ENCODE measurements around the gene TACR2.

The TACR2 gene

DNA sequence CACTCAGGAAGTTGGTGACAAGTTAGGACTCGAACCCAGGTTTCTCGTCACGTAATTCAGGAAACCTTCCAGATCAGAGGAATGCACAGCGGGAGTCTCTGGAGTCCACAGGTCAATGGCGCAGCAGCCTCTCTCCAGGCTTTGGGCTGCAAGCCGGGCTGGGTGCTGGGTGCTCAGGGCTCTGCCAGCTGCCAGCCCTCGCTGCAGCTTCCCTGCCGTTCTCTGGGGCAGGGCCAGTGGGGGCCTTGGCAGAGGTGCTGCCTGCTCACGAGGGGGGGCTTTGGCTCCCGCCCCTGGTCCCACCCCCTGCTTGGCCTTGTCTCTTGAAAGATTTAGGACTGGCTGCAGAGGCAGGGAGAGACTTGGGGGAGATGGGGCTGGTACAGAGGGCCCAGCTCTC, at the start of gene TACR2:
TSS of gene TACR2 (minus strand) at position 224 of the 400 bp plus-strand sequence. CDS start 595 bp downstream, outside the sequence.
- Mint-ChIP-seq H3K27ac (no peak within 1 kb of the TSS), H3K9me3 (no peaks in the 10 kb centered on the region), H3K4me3 (no peak within 1 kb of the TSS), H3K4me1 (peaks cover 2% of the 10 kb centered on the region), H3K36me3 (no peaks in the 10 kb centered on the region), H3K27me3 (peaks cover 9% of the 10 kb centered on the region)
- DNase-seq (ENCODE audit: low spot score in 2 of 2): no peak
- no peak for ATAC-seq (ENCODE audit: low read depth)

DNA sequence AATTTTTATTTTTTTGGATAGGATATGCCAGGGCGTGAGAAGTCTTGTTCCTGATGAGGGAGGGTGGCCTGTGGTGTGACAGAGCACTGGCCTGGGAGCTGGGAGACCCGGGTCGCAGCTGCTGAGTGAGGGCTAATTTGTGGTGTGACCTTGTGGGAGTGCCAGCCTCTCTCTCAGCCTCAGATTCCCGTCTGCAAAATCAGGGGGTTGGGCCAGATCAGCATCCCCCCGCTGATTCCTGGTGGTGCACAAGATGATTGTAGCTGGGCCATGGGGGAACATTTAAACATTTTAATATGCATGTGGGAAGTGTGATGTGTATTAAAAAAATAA, 49.4 kb upstream of the TACR2 start:
- no peak for DNase-seq (ENCODE audit: low spot score in 2 of 2)
- Mint-ChIP-seq H3K4me3 (no peak overlapping the region), H3K4me1 (peaks cover 2% of the 10 kb centered on the region), H3K9me3 (no peaks in the 10 kb centered on the region), H3K27me3 (peaks cover 4% of the 10 kb centered on the region), H3K36me3 (no peaks in the 10 kb centered on the region), H3K27ac (no peak overlapping the region)
- ATAC-seq (ENCODE audit: low read depth): no peak

GRCh38 chr10:69465457-69466157, 48.9 kb upstream of the TACR2 start:
- Mint-ChIP-seq H3K9me3 (no peaks in the 10 kb centered on the region), H3K4me3 (no peak overlapping the region), H3K27me3 (peaks cover under 1% of the 10 kb centered on the region), H3K27ac (no peak overlapping the region), H3K36me3 (no peaks in the 10 kb centered on the region), H3K4me1 (peaks cover 2% of the 10 kb centered on the region)
- DNase-seq (ENCODE audit: low spot score in 2 of 2) (no peak), ATAC-seq (ENCODE audit: low read depth) (no peak)

DNA sequence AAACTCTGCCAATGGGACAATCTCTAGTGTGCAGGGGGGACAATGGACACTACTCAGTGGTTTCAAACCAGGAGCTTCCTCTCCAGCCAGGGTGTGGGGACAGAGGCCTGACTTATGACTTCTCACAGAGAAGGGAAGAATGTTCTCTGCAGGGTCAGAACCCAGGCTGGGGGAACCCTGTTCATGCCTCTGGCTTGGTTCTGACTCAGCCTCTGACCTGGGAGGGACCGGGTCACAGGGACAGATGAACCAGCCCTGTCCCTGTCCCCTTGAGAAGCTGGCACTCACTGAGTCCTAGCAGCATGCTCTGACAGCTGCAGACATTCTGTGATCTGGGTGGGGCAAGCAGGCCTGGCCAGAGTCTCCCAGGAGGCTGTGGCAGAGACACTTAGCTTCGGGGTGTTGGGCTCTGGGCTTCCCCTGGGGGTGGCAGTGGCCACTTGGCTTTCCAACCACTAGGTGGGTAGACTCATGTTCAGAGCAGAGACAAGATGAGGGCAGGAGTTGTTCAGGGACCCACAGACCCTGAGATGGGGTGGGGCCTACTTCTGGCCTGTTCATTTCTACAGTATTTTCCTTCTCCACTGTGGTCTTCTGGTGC, 48.2 kb upstream of the TACR2 start:
- peak; percentile 14 for ATAC-seq (ENCODE audit: low read depth)
- H3K4me1 Mint-ChIP-seq: peaks cover 2% of the 10 kb centered on the region
- no peaks in the 10 kb centered on the region for H3K36me3 Mint-ChIP-seq
- no peak overlapping the region for H3K4me3 Mint-ChIP-seq
- no peaks in the 10 kb centered on the region for H3K27me3 Mint-ChIP-seq
- H3K27ac Mint-ChIP-seq: no peak overlapping the region
- H3K9me3 Mint-ChIP-seq: no peaks in the 10 kb centered on the region
- no peak for DNase-seq (ENCODE audit: low spot score in 2 of 2)

DNA sequence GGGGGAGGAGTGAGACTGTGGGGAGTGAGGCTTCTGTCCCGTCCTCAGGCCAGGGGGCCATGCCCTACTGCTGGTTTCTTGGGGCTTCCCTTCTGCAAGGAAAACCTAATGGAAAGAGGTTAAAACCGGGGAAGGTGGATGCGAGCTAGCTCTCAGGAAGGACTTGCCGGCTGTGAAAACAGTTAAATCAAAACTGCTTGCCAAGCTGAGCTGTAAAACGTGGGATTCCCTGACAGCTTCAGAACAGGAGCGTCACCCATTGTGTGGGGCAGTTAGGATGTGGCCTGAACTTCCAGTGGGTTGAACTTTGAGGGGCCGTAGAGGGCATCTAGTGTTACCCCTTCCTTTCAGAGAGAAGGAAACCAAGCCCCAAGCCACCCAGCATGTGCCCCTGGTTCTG, 47.7 kb upstream of the TACR2 start:
- Mint-ChIP-seq H3K27me3 (no peaks in the 10 kb centered on the region), H3K4me1 (peaks cover 2% of the 10 kb centered on the region), H3K9me3 (no peaks in the 10 kb centered on the region), H3K27ac (no peak overlapping the region), H3K4me3 (no peak overlapping the region), H3K36me3 (no peaks in the 10 kb centered on the region)
- DNase-seq (ENCODE audit: low spot score in 2 of 2) (no peak), ATAC-seq (ENCODE audit: low read depth) (no peak)

DNA sequence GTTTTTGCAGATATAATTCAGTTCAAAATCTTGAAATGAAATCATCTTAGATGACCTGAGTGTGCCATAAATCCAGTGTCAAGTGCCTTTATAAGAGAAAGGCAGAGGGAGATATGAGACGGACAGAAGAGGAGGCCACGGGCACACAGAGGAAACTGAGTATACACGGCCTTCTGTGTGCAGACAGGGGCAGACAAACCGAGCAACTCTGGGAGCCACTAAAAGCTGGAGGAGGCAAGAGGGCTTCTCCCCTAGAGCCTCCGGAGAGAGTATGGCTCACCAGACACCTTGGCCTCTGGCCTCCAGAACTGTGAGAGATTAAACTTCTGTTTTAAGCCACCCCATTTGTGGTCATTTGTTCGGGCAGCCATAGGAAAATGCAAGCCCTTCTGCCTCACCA, 47.2 kb upstream of the TACR2 start:
- Mint-ChIP-seq H3K36me3 (no peaks in the 10 kb centered on the region), H3K9me3 (no peaks in the 10 kb centered on the region), H3K4me1 (peaks cover 2% of the 10 kb centered on the region), H3K27me3 (no peaks in the 10 kb centered on the region), H3K4me3 (no peak overlapping the region), H3K27ac (no peak overlapping the region)
- no peak for ATAC-seq (ENCODE audit: low read depth)
- DNase-seq (ENCODE audit: low spot score in 2 of 2): no peak

GRCh38 chr10:69461243-69462025, 44.7 kb upstream of the TACR2 start:
- Mint-ChIP-seq H3K27me3 (peaks cover 4% of the 10 kb centered on the region), H3K9me3 (no peaks in the 10 kb centered on the region), H3K36me3 (no peaks in the 10 kb centered on the region), H3K4me1 (peaks cover 2% of the 10 kb centered on the region), H3K4me3 (no peak overlapping the region), H3K27ac (no peak overlapping the region)
- DNase-seq (ENCODE audit: low spot score in 2 of 2) (no peak), ATAC-seq (ENCODE audit: low read depth) (no peak)

- Mint-ChIP-seq H3K4me1 (peaks cover 2% of the 10 kb centered on the region), H3K9me3 (no peaks in the 10 kb centered on the region), H3K27me3 (peaks cover 5% of the 10 kb centered on the region), H3K27ac (no peak overlapping the region), H3K4me3 (no peak overlapping the region), H3K36me3 (no peaks in the 10 kb centered on the region)
- no peak for DNase-seq (ENCODE audit: low spot score in 2 of 2)
- no peak for ATAC-seq (ENCODE audit: low read depth)
Observed at GRCh38 chr10:69460576-69461242, 44.0 kb upstream of the TACR2 start.

GRCh38 chr10:69459893-69460575, 43.3 kb upstream of the TACR2 start:
- H3K27ac Mint-ChIP-seq: no peak overlapping the region
- DNase-seq (ENCODE audit: low spot score in 2 of 2) (no peak), ATAC-seq (ENCODE audit: low read depth) (no peak)
- no peak overlapping the region for H3K4me3 Mint-ChIP-seq
- peaks cover 9% of the 10 kb centered on the region for H3K27me3 Mint-ChIP-seq
- no peaks in the 10 kb centered on the region for H3K4me1 Mint-ChIP-seq
- H3K9me3 Mint-ChIP-seq: no peaks in the 10 kb centered on the region
- no peaks in the 10 kb centered on the region for H3K36me3 Mint-ChIP-seq

- no peaks in the 10 kb centered on the region for H3K9me3 Mint-ChIP-seq
- peaks cover 9% of the 10 kb centered on the region for H3K27me3 Mint-ChIP-seq
- no peaks in the 10 kb centered on the region for H3K4me1 Mint-ChIP-seq
- no peak overlapping the region for H3K4me3 Mint-ChIP-seq
- no peak for ATAC-seq (ENCODE audit: low read depth)
- no peaks in the 10 kb centered on the region for H3K36me3 Mint-ChIP-seq
- no peak for DNase-seq (ENCODE audit: low spot score in 2 of 2)
- H3K27ac Mint-ChIP-seq: no peak overlapping the region
Observed at GRCh38 chr10:69459101-69459790, 42.5 kb upstream of the TACR2 start.

GRCh38 chr10:69458430-69459100, 41.8 kb upstream of the TACR2 start:
- peaks cover 9% of the 10 kb centered on the region for H3K27me3 Mint-ChIP-seq
- H3K27ac Mint-ChIP-seq: no peak overlapping the region
- ATAC-seq (ENCODE audit: low read depth) (no peak), DNase-seq (ENCODE audit: low spot score in 2 of 2) (no peak)
- no peak overlapping the region for H3K4me3 Mint-ChIP-seq
- H3K9me3 Mint-ChIP-seq: no peaks in the 10 kb centered on the region
- no peaks in the 10 kb centered on the region for H3K4me1 Mint-ChIP-seq
- no peaks in the 10 kb centered on the region for H3K36me3 Mint-ChIP-seq

DNA sequence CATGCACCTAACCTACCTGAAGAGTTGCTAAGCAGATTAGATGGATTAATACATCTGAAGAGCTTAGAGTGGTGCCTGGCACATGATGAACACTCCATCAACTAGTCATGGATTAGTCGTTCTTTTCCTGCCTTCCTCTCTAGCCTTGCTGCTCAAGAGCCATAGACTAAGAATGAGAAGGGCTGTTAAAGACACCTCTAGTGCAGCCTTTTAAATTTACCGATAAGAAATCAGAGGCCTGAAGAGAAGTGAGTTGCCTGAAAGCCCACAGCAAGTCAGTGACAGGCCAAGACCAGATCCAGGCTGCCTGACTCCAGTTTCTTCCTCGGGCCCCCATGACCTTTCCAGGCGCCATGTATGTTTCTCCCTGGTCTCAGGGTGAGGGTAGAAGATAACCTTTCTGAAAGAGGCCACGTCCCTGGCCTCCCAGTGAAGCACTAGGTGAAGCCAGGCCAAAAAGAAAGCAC, 41.1 kb upstream of the TACR2 start:
- ATAC-seq (ENCODE audit: low read depth): no peak
- no peak for DNase-seq (ENCODE audit: low spot score in 2 of 2)
- no peak overlapping the region for H3K4me3 Mint-ChIP-seq
- H3K4me1 Mint-ChIP-seq: no peaks in the 10 kb centered on the region
- H3K36me3 Mint-ChIP-seq: no peaks in the 10 kb centered on the region
- no peak overlapping the region for H3K27ac Mint-ChIP-seq
- H3K27me3 Mint-ChIP-seq: peaks cover 13% of the 10 kb centered on the region
- H3K9me3 Mint-ChIP-seq: no peaks in the 10 kb centered on the region
